Peyer's patch (tissue), 4 donors: ENCODE results near the gene CKMT2.

ENCODE experiments used
- POLR2A ChIP-seq, 2 donors: fragments of 450-650 bp; IDR thresholded peaks; one replicate each; pipeline ENCODE4 v1.5.1; 2017; ENCODE audit warnings: antibody characterized with exemption in 2 of 2, mild to moderate bottlenecking in 2 of 2, moderate library complexity in 2 of 2
- TF ChIP-seq, protein P1 (sequence below), 6 experiments: fragments of 450-650 bp in 4 of 6; fragments of 200-600 bp in 2 of 6; sonication (generic) in 1 of 6; IDR thresholded peaks; one replicate each; pipeline ENCODE4 v1.5.1; 2017 to 2019; ENCODE audit warnings: antibody characterized with exemption in 6 of 6, mild to moderate bottlenecking in 3 of 6, moderate library complexity in 1 of 6

DNA sequence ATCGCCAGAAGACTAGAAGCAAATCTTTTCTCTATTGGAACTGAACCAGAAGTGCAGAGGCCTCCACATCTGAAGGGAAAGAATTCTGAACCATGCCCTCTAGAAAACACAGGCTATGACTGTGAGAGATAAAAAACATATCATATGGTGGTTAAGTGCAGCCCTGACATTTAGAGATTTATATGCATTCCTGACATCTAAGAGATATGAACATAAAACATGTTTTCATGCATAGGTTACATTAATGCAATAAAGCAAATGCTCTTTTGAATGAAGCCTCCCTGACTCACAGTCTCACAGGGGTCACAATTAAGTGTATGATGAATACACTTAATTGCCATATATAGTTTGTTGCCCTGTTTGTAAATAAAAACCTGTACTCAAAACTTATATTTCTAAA is 28.9 kb upstream of the CKMT2 start:
- TF ChIP-seq, protein P1, sequence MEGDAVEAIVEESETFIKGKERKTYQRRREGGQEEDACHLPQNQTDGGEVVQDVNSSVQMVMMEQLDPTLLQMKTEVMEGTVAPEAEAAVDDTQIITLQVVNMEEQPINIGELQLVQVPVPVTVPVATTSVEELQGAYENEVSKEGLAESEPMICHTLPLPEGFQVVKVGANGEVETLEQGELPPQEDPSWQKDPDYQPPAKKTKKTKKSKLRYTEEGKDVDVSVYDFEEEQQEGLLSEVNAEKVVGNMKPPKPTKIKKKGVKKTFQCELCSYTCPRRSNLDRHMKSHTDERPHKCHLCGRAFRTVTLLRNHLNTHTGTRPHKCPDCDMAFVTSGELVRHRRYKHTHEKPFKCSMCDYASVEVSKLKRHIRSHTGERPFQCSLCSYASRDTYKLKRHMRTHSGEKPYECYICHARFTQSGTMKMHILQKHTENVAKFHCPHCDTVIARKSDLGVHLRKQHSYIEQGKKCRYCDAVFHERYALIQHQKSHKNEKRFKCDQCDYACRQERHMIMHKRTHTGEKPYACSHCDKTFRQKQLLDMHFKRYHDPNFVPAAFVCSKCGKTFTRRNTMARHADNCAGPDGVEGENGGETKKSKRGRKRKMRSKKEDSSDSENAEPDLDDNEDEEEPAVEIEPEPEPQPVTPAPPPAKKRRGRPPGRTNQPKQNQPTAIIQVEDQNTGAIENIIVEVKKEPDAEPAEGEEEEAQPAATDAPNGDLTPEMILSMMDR (IDR thresholded peaks at IDR 0.05) = no peak
- TF ChIP-seq POLR2A (IDR thresholded peaks at IDR 0.05) = no peak
